GM19328 (cell line): ENCODE data around the gene OR2T8.

Source experiments
- ATAC-seq: cut with Tn5 transposase; IDR thresholded peaks from one replicate; pipeline ENCODE4 v1.9.1; 2021; ENCODE audit warnings: mild to moderate bottlenecking, moderate library complexity; ENCODE audit not compliant: unreplicated experiment

OR2T8 gene

GRCh38 chr1:247953408-247953807, 33.4 kb downstream of the OR2T8 start:
- ATAC-seq, result no peak

- ATAC-seq, result no peak
These were observed 41.7 kb downstream of the OR2T8 start for GRCh38 chr1:247961791-247962190.

- no peak for ATAC-seq
These were observed 43.0 kb downstream of the OR2T8 start for GRCh38 chr1:247962911-247963588.

GRCh38 chr1:247964933-247965332, 44.9 kb downstream of the OR2T8 start, which contains the start of gene OR2AK2:
Gene OR2AK2, plus strand, starts transcription at chr1:247965233. Its CDS starts 144 bp downstream, at chr1:247965377.
- no peak for ATAC-seq

GRCh38 chr1:247966532-247967204, 46.6 kb downstream of the OR2T8 start:
- peak; percentile 81 for ATAC-seq
